HG03575 (cell line): Measurements from ENCODE around the gene AGBL4.

ENCODE experiments used
- ATAC-seq: cut with Tn5 transposase; IDR thresholded peaks from one replicate; pipeline ENCODE4 v1.9.1; 2021; ENCODE audit not compliant: unreplicated experiment, insufficient number of reproducible peaks, low FRiP score; ENCODE audit errors: extremely low read depth

AGBL4 gene

GRCh38 chr1:48730164-48730910, 1293.4 kb downstream of the AGBL4 start:
- no peak for ATAC-seq

- ATAC-seq: no peak
These were observed 1295.2 kb downstream of the AGBL4 start for GRCh38 chr1:48728584-48728983.

- no peak for ATAC-seq
These were observed 1297.1 kb downstream of the AGBL4 start for GRCh38 chr1:48726557-48727215.

- ATAC-seq: no peak
These were observed 1297.6 kb downstream of the AGBL4 start for GRCh38 chr1:48726139-48726538.

GRCh38 chr1:48725341-48726046, 1298.3 kb downstream of the AGBL4 start:
- no peak for ATAC-seq

- no peak for ATAC-seq
These were observed 1302.8 kb downstream of the AGBL4 start for GRCh38 chr1:48720929-48721328.

- no peak for ATAC-seq
These were observed 1305.0 kb downstream of the AGBL4 start for GRCh38 chr1:48718705-48719104.

GRCh38 chr1:48718116-48718630, 1305.6 kb downstream of the AGBL4 start:
- ATAC-seq: no peak

GRCh38 chr1:48717082-48717481, 1306.7 kb downstream of the AGBL4 start:
- ATAC-seq: no peak

GRCh38 chr1:48715921-48716320, 1307.8 kb downstream of the AGBL4 start:
- no peak for ATAC-seq

- no peak for ATAC-seq
These were observed 1312.8 kb downstream of the AGBL4 start for GRCh38 chr1:48710915-48711314.

- ATAC-seq: no peak
These were observed 1313.4 kb downstream of the AGBL4 start for GRCh38 chr1:48710318-48710717.

- ATAC-seq: no peak
These were observed 1319.0 kb downstream of the AGBL4 start for GRCh38 chr1:48704736-48705135.

- ATAC-seq: no peak
These were observed 1322.3 kb downstream of the AGBL4 start for GRCh38 chr1:48701445-48701844.

- no peak for ATAC-seq
These were observed 1326.6 kb downstream of the AGBL4 start for GRCh38 chr1:48697066-48697707.

GRCh38 chr1:48695161-48695560, 1328.6 kb downstream of the AGBL4 start:
- ATAC-seq: no peak

- ATAC-seq: no peak
These were observed 1330.0 kb downstream of the AGBL4 start for GRCh38 chr1:48693674-48694320.

GRCh38 chr1:48693180-48693579, 1330.6 kb downstream of the AGBL4 start:
- ATAC-seq: no peak

GRCh38 chr1:48692235-48692634, 1331.5 kb downstream of the AGBL4 start:
- no peak for ATAC-seq
